ENCODE results near the gene ACTL6B.

The ACTL6B gene

GRCh38 chr7:100629117-100629716 lies 27.0 kb downstream of the ACTL6B start:
- no peak overlapping the region for H3K23ac ChIP-seq (ENCODE audit: low read length in 2 of 2)
- 61% methylated on average over 11 of the region's 11 CpGs for WGBS

GRCh38 chr7:100627238-100627549 lies 29.1 kb downstream of the ACTL6B start:
- no peak for DNase-seq
- no peak overlapping the region for H3K4me2 ChIP-seq (ENCODE audit: low read length, poor library complexity, severe bottlenecking)
- 89% methylated on average over 21 of the region's 21 CpGs for WGBS
- no peaks in the 10 kb centered on the region for H3K79me1 ChIP-seq (replicated peaks; ENCODE audit: low read length, poor library complexity, severe bottlenecking)
- no peak overlapping the region for H2BK5ac ChIP-seq (ENCODE audit: low read depth, low read length, poor library complexity, severe bottlenecking)
- peak overlapping the region; percentile 2 to 87 for H2BK12ac ChIP-seq (ENCODE audit: low read length in 2 of 2)
- peak overlapping the region; percentile 76 for H4K8ac ChIP-seq (ENCODE audit: low read length)
- no peak overlapping the region for H3K27ac ChIP-seq (ENCODE audit: low read length, poor library complexity, severe bottlenecking)
- H3K9ac ChIP-seq (ENCODE audit: low read length): no peak overlapping the region
- peak overlapping the region; percentile 48 for H2BK15ac ChIP-seq (ENCODE audit: low read depth, poor library complexity, severe bottlenecking)
- no peak overlapping the region for H2AFZ ChIP-seq (ENCODE audit: low read depth, low read length)
- peaks cover 11% of the 10 kb centered on the region for H3K4me1 ChIP-seq (ENCODE audit: control insufficient read depth, insufficient read depth, low read depth, low read length)
- no peak overlapping the region for H2BK120ac ChIP-seq (ENCODE audit: low read depth, low read length)
- H3K4me3 ChIP-seq (ENCODE audit: insufficient read depth in 1 of 2, low read depth in 1 of 2, low read length in 2 of 2): no peak overlapping the region
- peak overlapping the region in 1 of 2 experiments; percentile 89 for H3K4ac ChIP-seq (ENCODE audit: low read depth in 1 of 2, low read length in 2 of 2)
- H3K23ac ChIP-seq (ENCODE audit: low read length in 2 of 2): no peak overlapping the region
- peak overlapping the region; percentile 78 for H4K91ac ChIP-seq (ENCODE audit: low read length)
- no peak overlapping the region for H3K14ac ChIP-seq (ENCODE audit: low read length in 2 of 2)
- no peak overlapping the region for H2AK5ac ChIP-seq (ENCODE audit: low read length, severe bottlenecking)
- peaks cover 0 to 2% of the 10 kb centered on the region in 2 experiments for H3K36me3 ChIP-seq (ENCODE audit: control insufficient read depth in 1 of 2, insufficient read depth in 2 of 2, low read depth in 1 of 2, low read length in 2 of 2)
- H3K27me3 ChIP-seq (ENCODE audit: control insufficient read depth in 1 of 2, insufficient read depth in 1 of 2, low read length in 2 of 2): peaks cover 10 to 13% of the 10 kb centered on the region in 2 experiments
- peak overlapping the region in 1 of 2 experiments; percentile 66 for H3K18ac ChIP-seq (ENCODE audit: low read depth in 1 of 2, low read length in 2 of 2)
- H3K9me3 ChIP-seq (ENCODE audit: control insufficient read depth, low read length): no peaks in the 10 kb centered on the region

More at GRCh38 chr7:100629117-100629716, 27.0 kb downstream of the ACTL6B start:
- Histone ChIP-seq H3K9ac (ENCODE audit: low read length) (no peak overlapping the region), H3K4me2 (ENCODE audit: low read length, poor library complexity, severe bottlenecking) (no peak overlapping the region), H3K4me3 (ENCODE audit: insufficient read depth in 1 of 2, low read depth in 1 of 2, low read length in 2 of 2) (no peak overlapping the region), H4K91ac (ENCODE audit: low read length) (no peak overlapping the region), H3K36me3 (ENCODE audit: control insufficient read depth in 1 of 2, insufficient read depth in 2 of 2, low read depth in 1 of 2, low read length in 2 of 2) (no peaks in the 10 kb centered on the region), H3K79me1 (replicated peaks; ENCODE audit: low read length, poor library complexity, severe bottlenecking) (no peaks in the 10 kb centered on the region), H3K27ac (ENCODE audit: low read length, poor library complexity, severe bottlenecking) (no peak overlapping the region), H2BK120ac (ENCODE audit: low read depth, low read length) (no peak overlapping the region), H2BK5ac (ENCODE audit: low read depth, low read length, poor library complexity, severe bottlenecking) (no peak overlapping the region), H4K8ac (ENCODE audit: low read length) (no peak overlapping the region), H2AFZ (ENCODE audit: low read depth, low read length) (no peak overlapping the region), H3K27me3 (ENCODE audit: control insufficient read depth in 1 of 2, insufficient read depth in 1 of 2, low read length in 2 of 2) (peaks cover 27 to 29% of the 10 kb centered on the region in 2 experiments), H2BK12ac (ENCODE audit: low read length in 2 of 2) (no peak overlapping the region), H3K4me1 (ENCODE audit: control insufficient read depth, insufficient read depth, low read depth, low read length) (peaks cover 19% of the 10 kb centered on the region), H3K9me3 (ENCODE audit: control insufficient read depth, low read length) (no peaks in the 10 kb centered on the region), H2BK15ac (ENCODE audit: low read depth, poor library complexity, severe bottlenecking) (no peak overlapping the region), H3K4ac (ENCODE audit: low read depth in 1 of 2, low read length in 2 of 2) (no peak overlapping the region), H2AK5ac (ENCODE audit: low read length, severe bottlenecking) (no peak overlapping the region), H3K18ac (ENCODE audit: low read depth in 1 of 2, low read length in 2 of 2) (no peak overlapping the region), H3K14ac (ENCODE audit: low read length in 2 of 2) (no peak overlapping the region)
- peak; percentile 39 for DNase-seq

GRCh38 chr7:100626530-100627237 lies 29.6 kb downstream of the ACTL6B start:
- Histone ChIP-seq H3K23ac (ENCODE audit: low read length in 2 of 2) (no peak overlapping the region), H3K18ac (ENCODE audit: low read depth in 1 of 2, low read length in 2 of 2) (peak overlapping the region; percentile 81 to 93), H2AFZ (ENCODE audit: low read depth, low read length) (peak overlapping the region; percentile 67), H4K8ac (ENCODE audit: low read length) (peak overlapping the region; percentile 76), H3K4me3 (ENCODE audit: insufficient read depth in 1 of 2, low read depth in 1 of 2, low read length in 2 of 2) (peak overlapping the region; percentile 40 to 44), H2BK15ac (ENCODE audit: low read depth, poor library complexity, severe bottlenecking) (peak overlapping the region; percentile 49), H3K9me3 (ENCODE audit: control insufficient read depth, low read length) (no peaks in the 10 kb centered on the region), H3K4me2 (ENCODE audit: low read length, poor library complexity, severe bottlenecking) (peak overlapping the region; percentile 69), H2BK120ac (ENCODE audit: low read depth, low read length) (peak overlapping the region; percentile 58), H2BK12ac (ENCODE audit: low read length in 2 of 2) (peak overlapping the region; percentile 48 to 87), H3K79me1 (replicated peaks; ENCODE audit: low read length, poor library complexity, severe bottlenecking) (no peaks in the 10 kb centered on the region), H3K14ac (ENCODE audit: low read length in 2 of 2) (peak overlapping the region in 1 of 2 experiments; percentile 29), H4K91ac (ENCODE audit: low read length) (peak overlapping the region; percentile 78), H2AK5ac (ENCODE audit: low read length, severe bottlenecking) (no peak overlapping the region), H3K4me1 (ENCODE audit: control insufficient read depth, insufficient read depth, low read depth, low read length) (peaks cover 11% of the 10 kb centered on the region), H2BK5ac (ENCODE audit: low read depth, low read length, poor library complexity, severe bottlenecking) (no peak overlapping the region), H3K27ac (ENCODE audit: low read length, poor library complexity, severe bottlenecking) (no peak overlapping the region), H3K27me3 (ENCODE audit: control insufficient read depth in 1 of 2, insufficient read depth in 1 of 2, low read length in 2 of 2) (peaks cover 5 to 9% of the 10 kb centered on the region in 2 experiments), H3K9ac (ENCODE audit: low read length) (no peak overlapping the region), H3K36me3 (ENCODE audit: control insufficient read depth in 1 of 2, insufficient read depth in 2 of 2, low read depth in 1 of 2, low read length in 2 of 2) (peaks cover 0 to 6% of the 10 kb centered on the region in 2 experiments), H3K4ac (ENCODE audit: low read depth in 1 of 2, low read length in 2 of 2) (peak overlapping the region in 1 of 2 experiments; percentile 89)
- 5% methylated on average over 37 of the region's 37 CpGs for WGBS
- peak; percentile 91 for DNase-seq

- Histone ChIP-seq H4K8ac (ENCODE audit: low read length) (peak overlapping the region; percentile 24), H3K14ac (ENCODE audit: low read length in 2 of 2) (no peak overlapping the region), H2BK5ac (ENCODE audit: low read depth, low read length, poor library complexity, severe bottlenecking) (no peak overlapping the region), H3K4me3 (ENCODE audit: insufficient read depth in 1 of 2, low read depth in 1 of 2, low read length in 2 of 2) (no peak overlapping the region), H3K79me1 (replicated peaks; ENCODE audit: low read length, poor library complexity, severe bottlenecking) (no peaks in the 10 kb centered on the region), H3K18ac (ENCODE audit: low read depth in 1 of 2, low read length in 2 of 2) (no peak overlapping the region), H3K4ac (ENCODE audit: low read depth in 1 of 2, low read length in 2 of 2) (no peak overlapping the region), H4K91ac (ENCODE audit: low read length) (no peak overlapping the region), H2AFZ (ENCODE audit: low read depth, low read length) (no peak overlapping the region), H3K23ac (ENCODE audit: low read length in 2 of 2) (no peak overlapping the region), H3K4me2 (ENCODE audit: low read length, poor library complexity, severe bottlenecking) (peak overlapping the region; percentile 50), H3K9me3 (ENCODE audit: control insufficient read depth, low read length) (no peaks in the 10 kb centered on the region), H3K4me1 (ENCODE audit: control insufficient read depth, insufficient read depth, low read depth, low read length) (peaks cover 11% of the 10 kb centered on the region), H2BK12ac (ENCODE audit: low read length in 2 of 2) (no peak overlapping the region), H3K9ac (ENCODE audit: low read length) (no peak overlapping the region), H3K27me3 (ENCODE audit: control insufficient read depth in 1 of 2, insufficient read depth in 1 of 2, low read length in 2 of 2) (peaks cover 3 to 7% of the 10 kb centered on the region in 2 experiments), H3K36me3 (ENCODE audit: control insufficient read depth in 1 of 2, insufficient read depth in 2 of 2, low read depth in 1 of 2, low read length in 2 of 2) (peaks cover 0 to 10% of the 10 kb centered on the region in 2 experiments), H2BK120ac (ENCODE audit: low read depth, low read length) (no peak overlapping the region), H3K27ac (ENCODE audit: low read length, poor library complexity, severe bottlenecking) (no peak overlapping the region), H2AK5ac (ENCODE audit: low read length, severe bottlenecking) (peak overlapping the region; percentile 13), H2BK15ac (ENCODE audit: low read depth, poor library complexity, severe bottlenecking) (no peak overlapping the region)
- 23% methylated on average over 3 of the region's 3 CpGs for WGBS
- no peak for DNase-seq
These were observed 30.2 kb downstream of the ACTL6B start for GRCh38 chr7:100626055-100626454.
